Muscle of arm (tissue), 12 donors: Measurements from ENCODE around the gene TNS3. TPM values are rescaled to one million over a fixed set of nuclear protein-coding genes. Genes with fewer than 3 reads are reported as not detected.
A peak's percentile ranks its signal among the peaks of the same experiment; 100 is the strongest.
"Not testable (repeated sequence)": the region's sequence is repeated elsewhere in the genome, so short reads cannot be mapped to it uniquely, and the experiment has no call there.

Experiments used
- DNase-seq: peaks from one replicate; pipeline ENCODE4 v3.0.0-alpha.2; 2013
- polyA plus RNA-seq, 12 donors: library from polyadenylated mRNA; unstranded; fragments of 120-200 nt; gene quantifications; one replicate each; pipeline ENCODE4 v1.2.1, GENCODE V29; 2013; ENCODE audit not compliant: insufficient read length in 12 of 12

Gene TNS3
- polyA plus RNA-seq, 12 donors = 20.0 to 58.4 (median 27.5) TPM; not detected in 1

- no peak for DNase-seq
These were observed 108.3 kb downstream of the TNS3 start for GRCh38 chr7:47473499-47474210.

- DNase-seq = no peak
These were observed 109.3 kb downstream of the TNS3 start for GRCh38 chr7:47472444-47473157.

GRCh38 chr7:47471831-47472230, 110.1 kb downstream of the TNS3 start:
- no peak for DNase-seq

- no peak for DNase-seq
These were observed 110.6 kb downstream of the TNS3 start for GRCh38 chr7:47471358-47471703.

- DNase-seq = no peak
These were observed 111.1 kb downstream of the TNS3 start for GRCh38 chr7:47470567-47471357.

GRCh38 chr7:47469846-47470245, 112.1 kb downstream of the TNS3 start:
- DNase-seq = not testable (repeated sequence)

GRCh38 chr7:47466832-47467231, 115.1 kb downstream of the TNS3 start:
- no peak for DNase-seq

GRCh38 chr7:47465191-47465590, 116.7 kb downstream of the TNS3 start:
- DNase-seq = no peak

- no peak for DNase-seq
These were observed 117.6 kb downstream of the TNS3 start for GRCh38 chr7:47464266-47464665.

GRCh38 chr7:47461746-47462145, 120.2 kb downstream of the TNS3 start:
- no peak for DNase-seq

GRCh38 chr7:47461161-47461560, 120.8 kb downstream of the TNS3 start:
- peak; percentile 51 for DNase-seq

- DNase-seq = no peak
These were observed 121.5 kb downstream of the TNS3 start for GRCh38 chr7:47460251-47460989.

GRCh38 chr7:47458486-47458885, 123.4 kb downstream of the TNS3 start:
- DNase-seq = no peak

- DNase-seq = no peak
These were observed 123.9 kb downstream of the TNS3 start for GRCh38 chr7:47458057-47458456.

GRCh38 chr7:47456210-47456955, 125.5 kb downstream of the TNS3 start:
- DNase-seq = no peak

- no peak for DNase-seq
These were observed 126.1 kb downstream of the TNS3 start for GRCh38 chr7:47455872-47456185.

- DNase-seq = no peak
These were observed 126.7 kb downstream of the TNS3 start for GRCh38 chr7:47454974-47455871.

- no peak for DNase-seq
These were observed 127.6 kb downstream of the TNS3 start for GRCh38 chr7:47454069-47454973.
